ENCODE measurements around the gene SLC6A9. TPM values are rescaled to one million over a fixed set of nuclear protein-coding genes. Genes with fewer than 3 reads are reported as not detected.
A peak's percentile ranks its signal among the peaks of the same experiment; 100 is the strongest.

SLC6A9 gene
- total RNA-seq, 1 donor from 2014 or later = 61.7 TPM

- Mint-ChIP-seq H3K9me3 (ENCODE audit: low read depth) (no peaks in the 10 kb centered on the region), H3K4me3 (ENCODE audit: unreplicated experiment) (peak overlapping the region; percentile 92), H3K4me1 (ENCODE audit: low read depth) (peaks cover 54% of the 10 kb centered on the region), H3K27me3 (ENCODE audit: low read depth) (no peaks in the 10 kb centered on the region), H3K27ac (ENCODE audit: unreplicated experiment) (peak overlapping the region; percentile 80), H3K36me3 (ENCODE audit: low read depth) (peaks cover 17% of the 10 kb centered on the region)
- DNase-seq (ENCODE audit: low spot score) = peak; percentile 77
- no peak for TF ChIP-seq CTCF (IDR thresholded peaks at IDR 0.05)
Observed at GRCh38 chr1:43975249-43975961, 55.9 kb downstream of the SLC6A9 start.

- Mint-ChIP-seq H3K4me1 (ENCODE audit: low read depth) (peaks cover 53% of the 10 kb centered on the region), H3K36me3 (ENCODE audit: low read depth) (peaks cover 18% of the 10 kb centered on the region), H3K9me3 (ENCODE audit: low read depth) (no peaks in the 10 kb centered on the region), H3K27ac (ENCODE audit: unreplicated experiment) (peak within 1 kb of the TSS; percentile 96), H3K4me3 (ENCODE audit: unreplicated experiment) (peak within 1 kb of the TSS; percentile 92), H3K27me3 (ENCODE audit: low read depth) (no peaks in the 10 kb centered on the region)
- DNase-seq (ENCODE audit: low spot score) = peak; percentile 99
- peak; percentile 44 for TF ChIP-seq CTCF (IDR thresholded peaks at IDR 0.05)
Observed at GRCh38 chr1:43974443-43975248, 56.6 kb downstream of the SLC6A9 start, which contains the start of gene ATP6V0B. TSS of gene ATP6V0B (plus strand) at chr1:43974960. CDS start at chr1:43975041, 81 bp downstream.

- DNase-seq (ENCODE audit: low spot score) = no peak
- Mint-ChIP-seq H3K36me3 (ENCODE audit: low read depth) (peaks cover 18% of the 10 kb centered on the region), H3K4me1 (ENCODE audit: low read depth) (peaks cover 59% of the 10 kb centered on the region), H3K9me3 (ENCODE audit: low read depth) (no peaks in the 10 kb centered on the region), H3K27me3 (ENCODE audit: low read depth) (no peaks in the 10 kb centered on the region), H3K4me3 (ENCODE audit: unreplicated experiment) (peak overlapping the region; percentile 92), H3K27ac (ENCODE audit: unreplicated experiment) (peak overlapping the region; percentile 96)
- TF ChIP-seq CTCF (IDR thresholded peaks at IDR 0.05) = no peak
Observed at GRCh38 chr1:43973981-43974442, 57.2 kb downstream of the SLC6A9 start.

- Mint-ChIP-seq H3K36me3 (ENCODE audit: low read depth) (peaks cover 11% of the 10 kb centered on the region), H3K4me1 (ENCODE audit: low read depth) (peaks cover 35% of the 10 kb centered on the region), H3K27ac (ENCODE audit: unreplicated experiment) (no peak overlapping the region), H3K27me3 (ENCODE audit: low read depth) (no peaks in the 10 kb centered on the region), H3K4me3 (ENCODE audit: unreplicated experiment) (peak overlapping the region; percentile 98), H3K9me3 (ENCODE audit: low read depth) (peaks cover 7% of the 10 kb centered on the region)
- DNase-seq (ENCODE audit: low spot score) = no peak
- TF ChIP-seq CTCF (IDR thresholded peaks at IDR 0.05) = no peak
Observed at GRCh38 chr1:43971336-43971980, 59.8 kb downstream of the SLC6A9 start.

GRCh38 chr1:43970911-43971310, 60.4 kb downstream of the SLC6A9 start:
- Mint-ChIP-seq H3K4me3 (ENCODE audit: unreplicated experiment) (peak overlapping the region; percentile 98), H3K9me3 (ENCODE audit: low read depth) (peaks cover 7% of the 10 kb centered on the region), H3K27ac (ENCODE audit: unreplicated experiment) (no peak overlapping the region), H3K27me3 (ENCODE audit: low read depth) (no peaks in the 10 kb centered on the region), H3K4me1 (ENCODE audit: low read depth) (peaks cover 29% of the 10 kb centered on the region), H3K36me3 (ENCODE audit: low read depth) (peaks cover 9% of the 10 kb centered on the region)
- no peak for DNase-seq (ENCODE audit: low spot score)
- no peak for TF ChIP-seq CTCF (IDR thresholded peaks at IDR 0.05)
